ENCODE results near the gene P2RY13. TPM values are rescaled to one million over a fixed set of nuclear protein-coding genes. Genes with fewer than 3 reads are reported as not detected.

P2RY13 gene
- total RNA-seq: 1 to 10 TPM in 1 of 4 donors, under 1 TPM in 3; 0.34 to 1.2 (median 0.58) TPM

DNA sequence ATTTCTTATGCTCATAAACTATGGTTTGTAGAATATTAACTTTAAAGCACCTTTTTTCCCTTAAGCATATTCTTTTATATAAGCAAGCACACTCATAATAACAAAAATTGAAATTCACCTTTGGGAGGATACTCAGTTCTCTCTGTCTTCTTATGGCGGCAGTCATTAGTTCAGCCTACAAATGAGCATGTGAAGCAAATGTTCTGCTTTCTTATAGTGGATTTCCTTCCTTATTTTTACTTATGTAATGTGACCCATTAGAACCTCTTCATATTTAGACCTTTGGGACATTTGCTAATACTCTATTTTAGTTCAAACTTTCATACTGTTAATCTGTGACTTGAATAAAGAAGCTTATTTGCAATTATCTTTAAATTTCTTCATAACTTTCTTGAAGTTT, at the start of gene P2RY13:
Gene P2RY13, minus strand, starts transcription at position 187 of the 400 bp plus-strand sequence. Its CDS starts 21 bp downstream, at position 166.
- no peak for DNase-seq (ENCODE audit: low spot score in 2 of 2)
- 87 to 91% methylated on average over 1 of the region's 1 CpG for WGBS, 2 donors
- no peak for TF ChIP-seq POLR2A (IDR thresholded peaks at IDR 0.05)
- TF ChIP-seq, protein P1, sequence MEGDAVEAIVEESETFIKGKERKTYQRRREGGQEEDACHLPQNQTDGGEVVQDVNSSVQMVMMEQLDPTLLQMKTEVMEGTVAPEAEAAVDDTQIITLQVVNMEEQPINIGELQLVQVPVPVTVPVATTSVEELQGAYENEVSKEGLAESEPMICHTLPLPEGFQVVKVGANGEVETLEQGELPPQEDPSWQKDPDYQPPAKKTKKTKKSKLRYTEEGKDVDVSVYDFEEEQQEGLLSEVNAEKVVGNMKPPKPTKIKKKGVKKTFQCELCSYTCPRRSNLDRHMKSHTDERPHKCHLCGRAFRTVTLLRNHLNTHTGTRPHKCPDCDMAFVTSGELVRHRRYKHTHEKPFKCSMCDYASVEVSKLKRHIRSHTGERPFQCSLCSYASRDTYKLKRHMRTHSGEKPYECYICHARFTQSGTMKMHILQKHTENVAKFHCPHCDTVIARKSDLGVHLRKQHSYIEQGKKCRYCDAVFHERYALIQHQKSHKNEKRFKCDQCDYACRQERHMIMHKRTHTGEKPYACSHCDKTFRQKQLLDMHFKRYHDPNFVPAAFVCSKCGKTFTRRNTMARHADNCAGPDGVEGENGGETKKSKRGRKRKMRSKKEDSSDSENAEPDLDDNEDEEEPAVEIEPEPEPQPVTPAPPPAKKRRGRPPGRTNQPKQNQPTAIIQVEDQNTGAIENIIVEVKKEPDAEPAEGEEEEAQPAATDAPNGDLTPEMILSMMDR (IDR thresholded peaks at IDR 0.05): no peak
- H3K4me3 ChIP-seq (ENCODE audit: low read depth, poor library complexity, severe bottlenecking): no peak within 1 kb of the TSS
- intact Hi-C loops (cut with DNase I; ENCODE audit: low total_unique reads): no loop called here

DNA sequence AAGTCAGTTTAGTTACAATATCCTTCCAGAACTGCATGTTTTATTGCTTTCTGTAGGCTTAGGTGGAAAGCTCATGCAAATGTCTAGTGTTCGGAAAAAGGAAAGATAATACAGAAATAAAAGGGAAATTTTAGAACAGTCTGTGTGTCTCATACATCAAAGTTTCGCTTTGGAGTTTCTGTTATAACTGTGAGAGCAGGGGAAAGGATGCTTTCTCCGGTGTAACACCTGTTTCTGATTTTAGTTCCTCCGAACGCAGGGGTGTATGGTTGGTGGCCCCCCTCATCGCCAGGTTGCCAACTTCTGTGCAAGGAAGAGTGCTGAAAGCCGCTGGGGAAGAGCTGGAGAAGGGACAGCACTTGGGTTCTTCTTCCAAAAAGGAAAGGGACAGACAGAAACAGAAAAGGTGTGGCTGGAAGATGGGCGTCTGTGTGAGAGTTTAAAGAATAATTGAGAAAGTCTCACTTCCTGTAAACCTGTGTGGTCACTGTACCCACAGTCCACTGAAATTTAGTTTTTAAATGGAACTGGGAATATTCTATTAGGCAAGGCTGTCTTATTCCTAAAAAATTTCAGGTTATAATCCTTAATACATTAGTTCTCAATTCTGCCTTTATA, 48.5 kb upstream of the P2RY13 start:
- WGBS, 2 donors: 81 to 82% methylated on average over 8 of the region's 8 CpGs
- TF ChIP-seq, protein P1 (IDR thresholded peaks at IDR 0.05): no peak
- no peak for TF ChIP-seq POLR2A (IDR thresholded peaks at IDR 0.05)
- no peak overlapping the region for H3K4me3 ChIP-seq (ENCODE audit: low read depth, poor library complexity, severe bottlenecking)
- DNase-seq (ENCODE audit: low spot score in 2 of 2): no peak
- intact Hi-C loops (cut with DNase I; ENCODE audit: low total_unique reads): no loop called here

DNA sequence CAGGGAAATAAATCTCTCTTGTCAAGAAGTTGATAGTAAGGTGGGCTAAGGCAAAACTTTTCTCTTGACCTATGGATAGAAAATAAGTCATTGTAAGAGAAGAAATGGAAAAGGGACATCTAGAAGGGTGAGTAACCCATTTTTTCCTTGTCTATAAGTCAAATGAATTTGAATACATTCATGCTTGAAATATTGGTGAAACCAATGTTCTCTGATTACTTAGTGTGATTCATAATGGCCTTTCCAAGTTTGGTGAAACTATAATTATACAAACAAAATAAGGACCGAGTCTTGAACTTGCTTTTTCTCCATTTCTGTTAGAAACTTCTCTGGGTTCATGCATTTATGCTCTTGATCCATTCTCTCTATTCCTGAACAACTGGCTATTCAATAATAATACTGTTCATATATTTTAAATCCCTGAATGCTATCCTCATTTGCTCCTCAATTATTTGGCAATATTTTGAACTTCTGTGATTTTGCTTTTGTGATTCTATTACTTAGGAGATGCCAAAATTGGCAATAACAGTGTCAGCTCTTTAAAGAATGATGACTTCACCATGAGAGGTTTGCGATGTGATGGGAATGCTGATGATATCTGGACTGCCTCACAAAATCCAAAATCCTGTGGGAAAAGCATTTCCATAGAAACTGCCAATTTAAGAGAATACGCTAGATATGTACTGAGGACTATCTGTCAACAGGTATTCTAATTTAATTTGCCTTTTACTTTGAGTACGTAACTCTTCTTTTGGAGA, 42.9 kb upstream of the P2RY13 start:
- 81 to 87% methylated on average over 4 of the region's 4 CpGs for WGBS, 2 donors
- DNase-seq (ENCODE audit: low spot score in 2 of 2): no peak

DNA sequence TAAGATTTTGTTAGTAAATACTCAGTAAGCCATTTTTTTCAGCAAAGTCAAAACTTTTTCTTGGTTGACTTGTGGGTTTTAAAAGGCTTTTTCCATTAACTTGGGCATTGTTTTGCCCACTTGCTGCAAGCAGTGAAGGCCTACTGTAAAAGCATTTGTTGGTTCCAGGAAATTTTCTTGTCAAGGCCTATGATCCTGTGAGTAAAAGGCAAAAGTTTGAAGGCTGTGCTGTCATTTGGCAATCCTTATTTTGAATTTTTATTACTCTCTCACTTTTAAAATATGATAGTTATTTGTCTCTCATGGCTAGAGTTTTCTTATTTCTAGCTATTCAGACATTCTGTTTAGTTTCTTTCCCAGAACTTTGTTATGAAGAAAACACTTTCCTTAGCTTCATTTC, 42.2 kb upstream of the P2RY13 start:
- intact Hi-C loops (cut with DNase I; ENCODE audit: low total_unique reads): no loop called here
- TF ChIP-seq POLR2A (IDR thresholded peaks at IDR 0.05): no peak
- TF ChIP-seq, protein P1 (IDR thresholded peaks at IDR 0.05): no peak
- no peak overlapping the region for H3K4me3 ChIP-seq (ENCODE audit: low read depth, poor library complexity, severe bottlenecking)

More for the DNA sequence above, 42.9 kb upstream of the P2RY13 start:
- intact Hi-C loops (cut with DNase I; ENCODE audit: low total_unique reads): no loop called here
- no peak overlapping the region for H3K4me3 ChIP-seq (ENCODE audit: low read depth, poor library complexity, severe bottlenecking)
- no peak for TF ChIP-seq POLR2A (IDR thresholded peaks at IDR 0.05)
- TF ChIP-seq, protein P1 (IDR thresholded peaks at IDR 0.05): no peak

DNA sequence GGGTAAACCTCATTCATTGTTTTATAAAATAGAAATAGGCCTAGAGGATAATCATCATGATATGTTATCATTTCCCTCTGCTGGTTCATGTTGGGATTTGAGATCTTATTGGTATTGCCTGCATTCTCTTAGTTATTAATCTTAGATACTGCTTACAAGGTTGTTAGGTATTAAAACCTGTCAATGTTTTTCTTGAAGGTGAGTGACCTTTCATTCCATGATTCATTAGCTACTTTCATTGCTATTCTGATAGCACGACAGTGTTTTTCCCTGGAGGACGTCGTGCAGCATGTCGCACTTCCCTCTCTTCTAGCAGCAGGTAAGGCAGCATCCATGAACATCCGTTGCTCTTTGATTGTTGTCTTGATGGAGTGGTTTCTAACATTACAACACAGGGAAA, 38.1 kb upstream of the P2RY13 start:
- 71 to 84% methylated on average over 5 of the region's 5 CpGs for WGBS, 2 donors
- intact Hi-C loops (cut with DNase I; ENCODE audit: low total_unique reads): no loop called here
- TF ChIP-seq, protein P1 (IDR thresholded peaks at IDR 0.05): no peak
- TF ChIP-seq POLR2A (IDR thresholded peaks at IDR 0.05): no peak
- no peak for DNase-seq (ENCODE audit: low spot score in 2 of 2)
- no peak overlapping the region for H3K4me3 ChIP-seq (ENCODE audit: low read depth, poor library complexity, severe bottlenecking)

More for the DNA sequence above, 42.2 kb upstream of the P2RY13 start:
- DNase-seq (ENCODE audit: low spot score in 2 of 2): no peak

Measured in lower leg skin (tissue), 4 donors.